Brain microvascular endothelial cell (primary cell): ENCODE measurements around the gene PTPRJ.
A peak's percentile ranks its signal among the peaks of the same experiment; 100 is the strongest.

Source experiments
- DNase-seq: peaks from one replicate; pipeline ENCODE4 v3.0.0-alpha.2; 2020
- H3K27ac ChIP-seq: fragments of 250-450 bp; sonication (Bioruptor Pico); 2 replicates; pipeline ENCODE4 v1.5.1; 2020; ENCODE audit warnings: mild to moderate bottlenecking, moderate library complexity
- H3K27me3 ChIP-seq: fragments of 250-450 bp; sonication (Bioruptor Pico); replicated peaks from 2 replicates; pipeline ENCODE4 v1.5.1; 2020; ENCODE audit warnings: mild to moderate bottlenecking
- H3K36me3 ChIP-seq: fragments of 250-450 bp; sonication (Bioruptor Pico); replicated peaks from 2 replicates; pipeline ENCODE4 v1.5.1; 2020; ENCODE audit warnings: mild to moderate bottlenecking
- H3K4me3 ChIP-seq: 2 replicates; pipeline ENCODE4 v1.5.1; 2011; ENCODE audit warnings: low read depth, mild to moderate bottlenecking, control low read depth, low read length, moderate library complexity
- CTCF ChIP-seq: IDR thresholded peaks from 2 replicates; pipeline ENCODE4 v1.5.1; 2011; ENCODE audit warnings: low read depth, mild to moderate bottlenecking, moderate library complexity, low read length, control low read depth, inconsistent platforms; ENCODE audit errors: missing control alignments
- in situ Hi-C: cut with HindIII; loops from 2 replicates; pipeline ENCODE4 v1.10.0; 2017; ENCODE audit warnings: low sequenced_read_pairs, low pct_ligation_motif_present

Gene PTPRJ

GRCh38 chr11:48193876-48194275 lies 213.5 kb downstream of the PTPRJ start:
- no peak for TF ChIP-seq CTCF
- Histone ChIP-seq H3K36me3 (no peaks in the 10 kb centered on the region), H3K4me3 (no peak overlapping the region), H3K27ac (peak overlapping the region; percentile 76), H3K27me3 (no peaks in the 10 kb centered on the region)
- DNase-seq = peak; percentile 84
- in situ Hi-C loops = no loop called here

GRCh38 chr11:48207881-48208280 lies 227.5 kb downstream of the PTPRJ start:
- Histone ChIP-seq H3K4me3 (no peak overlapping the region), H3K27ac (no peak overlapping the region), H3K27me3 (no peaks in the 10 kb centered on the region), H3K36me3 (no peaks in the 10 kb centered on the region)
- no peak for DNase-seq
- no peak for TF ChIP-seq CTCF
- in situ Hi-C loops = no loop called here

GRCh38 chr11:48210052-48210451 lies 229.7 kb downstream of the PTPRJ start:
- peak; percentile 22 for DNase-seq
- H3K36me3 ChIP-seq = no peaks in the 10 kb centered on the region
- no peak overlapping the region for H3K4me3 ChIP-seq
- H3K27me3 ChIP-seq = no peaks in the 10 kb centered on the region
- in situ Hi-C loops = no loop called here
- peak; percentile 57 for TF ChIP-seq CTCF
- no peak overlapping the region for H3K27ac ChIP-seq

- no peak within 1 kb of the TSS for H3K4me3 ChIP-seq
- H3K36me3 ChIP-seq = no peaks in the 10 kb centered on the region
- H3K27ac ChIP-seq = no peak within 1 kb of the TSS
- TF ChIP-seq CTCF = no peak
- in situ Hi-C loops = no loop called here
- no peak for DNase-seq
- H3K27me3 ChIP-seq = no peaks in the 10 kb centered on the region
Observed at GRCh38 chr11:48216510-48216909, 236.2 kb downstream of the PTPRJ start, which contains the start of gene OR4B1. Gene OR4B1 (plus strand): TSS chr11:48216810. CDS start chr11:48216810, 0 bp downstream.
